Hematopoietic multipotent progenitor cell treated with erythropoietin and hydrocortisone succinate and interleukin-3 and kit ligand, for 17 days (in vitro differentiated cells): Measurements from ENCODE around the gene ANTXRL.
"Not testable (repeated sequence)": the region's sequence is repeated elsewhere in the genome, so short reads cannot be mapped to it uniquely, and the experiment has no call there.

Experiments
- DNase-seq: peaks from one replicate; pipeline ENCODE4 v3.0.0-alpha.2; 2015; ENCODE audit warnings: low spot score

ANTXRL gene

DNA sequence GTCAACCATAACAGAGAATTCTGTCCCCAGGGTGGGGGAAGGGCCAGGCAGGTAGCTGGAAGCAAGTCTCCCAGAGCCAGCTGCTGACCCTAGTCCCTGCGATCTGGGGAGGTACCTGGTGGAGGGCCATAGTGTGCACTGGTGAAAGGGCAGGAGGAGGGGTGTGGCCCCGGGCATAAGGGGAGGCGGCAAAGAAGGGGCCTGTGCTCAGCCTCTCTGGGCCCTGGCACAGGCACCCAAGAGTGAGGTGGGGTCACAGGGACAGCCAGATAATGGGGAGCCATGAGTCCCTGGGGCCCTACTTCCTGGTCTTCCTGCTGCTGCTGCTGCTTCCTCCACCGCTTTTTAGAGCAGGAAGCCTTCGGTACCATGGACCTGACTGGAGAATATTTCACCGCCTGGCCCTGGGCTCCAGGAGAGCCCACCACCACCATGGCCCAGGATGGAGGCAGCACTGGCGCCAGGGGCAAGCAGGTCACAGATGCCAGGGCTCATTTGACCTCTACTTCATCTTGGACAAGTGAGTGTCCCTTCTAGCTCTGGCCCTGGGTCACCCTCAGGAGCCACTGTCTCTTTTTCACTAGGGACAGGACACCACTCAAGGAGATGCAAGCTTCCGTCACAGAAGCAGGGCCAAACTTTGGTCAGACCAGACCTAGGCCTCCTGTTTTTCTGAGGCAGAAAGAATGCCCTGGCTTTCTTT, at the start of gene ANTXRL:
TSS of gene ANTXRL (plus strand) at position 7 of the 703 bp plus-strand sequence. CDS start at position 273, 266 bp downstream.
- no peak for DNase-seq

DNA sequence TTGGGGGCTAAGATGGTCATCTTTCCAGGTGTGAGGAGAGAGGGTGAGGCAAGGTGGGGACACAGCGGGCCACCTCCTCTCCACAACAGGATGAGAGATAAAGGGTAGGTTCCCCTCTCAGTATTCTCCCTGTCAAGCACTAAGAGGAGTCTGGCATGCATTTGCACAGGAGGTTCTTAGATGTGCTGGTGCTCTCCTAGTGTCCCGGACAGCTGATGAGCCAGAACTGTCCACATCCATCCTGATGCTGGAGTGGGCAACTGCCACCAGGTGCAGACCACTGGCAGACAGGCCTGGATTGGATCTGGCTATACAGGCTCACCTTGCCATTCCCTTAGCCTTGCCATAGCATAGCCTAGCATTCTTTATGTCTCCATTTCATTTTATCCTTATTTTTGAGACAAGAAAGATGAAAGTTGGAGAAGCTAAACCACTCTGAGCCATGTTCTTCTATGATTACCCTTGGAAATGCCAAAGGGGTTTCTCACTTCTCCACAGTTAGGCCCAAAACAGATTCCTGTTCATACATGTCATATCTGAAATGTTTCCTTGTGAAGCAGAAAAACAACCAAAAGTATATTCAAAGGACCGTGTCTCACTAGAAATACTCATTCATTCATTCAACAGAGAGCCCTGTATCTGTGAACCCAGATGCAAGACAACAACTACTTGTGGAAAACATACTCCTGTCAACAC, 48.8 kb upstream of the ANTXRL start:
- DNase-seq = no peak

DNA sequence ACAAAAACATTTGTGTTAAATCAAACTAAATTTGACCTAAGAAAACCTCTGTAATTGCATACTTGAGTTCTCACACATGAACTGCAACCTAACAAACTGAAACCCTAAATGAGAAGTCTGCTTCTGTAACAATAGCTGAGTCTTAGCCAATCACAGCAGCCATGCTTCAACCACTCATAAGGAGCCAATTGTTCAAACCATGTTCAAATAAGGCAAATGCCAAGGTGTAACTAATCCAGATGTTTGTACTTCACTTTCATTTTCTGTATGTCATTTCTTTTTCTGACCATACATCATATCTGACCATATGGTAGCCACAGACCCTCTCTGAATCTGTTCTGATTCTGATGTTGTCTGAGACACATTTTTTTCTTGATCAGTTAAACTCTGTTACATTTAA, 47.5 kb upstream of the ANTXRL start:
- no peak for DNase-seq

DNA sequence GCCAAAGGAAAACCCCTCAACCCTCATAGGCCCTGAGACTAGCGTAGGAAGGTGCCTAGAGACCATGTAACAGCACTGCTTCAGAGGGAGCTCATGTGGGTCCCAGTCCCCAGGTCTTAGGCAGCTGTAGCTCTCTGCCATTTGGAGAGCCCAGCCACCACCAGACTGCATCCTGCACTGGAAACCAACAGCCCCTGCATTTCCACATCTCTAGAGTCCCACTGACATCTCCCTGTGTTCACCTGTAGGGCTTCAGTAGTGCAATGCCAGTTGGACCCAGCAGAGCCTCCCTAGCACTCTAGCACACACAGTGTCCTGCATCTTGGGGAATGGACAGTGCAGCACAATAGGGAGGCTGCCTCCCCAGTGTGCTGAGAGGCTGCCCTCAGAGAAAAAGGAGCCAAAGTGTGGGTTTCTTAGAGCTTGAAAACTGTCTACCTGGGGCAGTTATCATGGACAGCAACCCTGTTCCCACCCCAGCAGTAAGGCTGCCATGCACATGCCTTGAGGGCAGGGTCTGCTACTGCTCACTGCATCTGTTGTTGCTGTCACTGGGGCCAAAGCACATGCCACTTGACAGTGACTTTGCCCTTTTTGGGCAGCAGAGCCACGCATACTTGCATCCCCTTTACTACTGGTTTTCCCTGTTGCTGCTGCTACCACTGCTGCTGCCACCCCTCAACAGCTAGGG, 46.7 kb upstream of the ANTXRL start:
- DNase-seq = no peak

DNA sequence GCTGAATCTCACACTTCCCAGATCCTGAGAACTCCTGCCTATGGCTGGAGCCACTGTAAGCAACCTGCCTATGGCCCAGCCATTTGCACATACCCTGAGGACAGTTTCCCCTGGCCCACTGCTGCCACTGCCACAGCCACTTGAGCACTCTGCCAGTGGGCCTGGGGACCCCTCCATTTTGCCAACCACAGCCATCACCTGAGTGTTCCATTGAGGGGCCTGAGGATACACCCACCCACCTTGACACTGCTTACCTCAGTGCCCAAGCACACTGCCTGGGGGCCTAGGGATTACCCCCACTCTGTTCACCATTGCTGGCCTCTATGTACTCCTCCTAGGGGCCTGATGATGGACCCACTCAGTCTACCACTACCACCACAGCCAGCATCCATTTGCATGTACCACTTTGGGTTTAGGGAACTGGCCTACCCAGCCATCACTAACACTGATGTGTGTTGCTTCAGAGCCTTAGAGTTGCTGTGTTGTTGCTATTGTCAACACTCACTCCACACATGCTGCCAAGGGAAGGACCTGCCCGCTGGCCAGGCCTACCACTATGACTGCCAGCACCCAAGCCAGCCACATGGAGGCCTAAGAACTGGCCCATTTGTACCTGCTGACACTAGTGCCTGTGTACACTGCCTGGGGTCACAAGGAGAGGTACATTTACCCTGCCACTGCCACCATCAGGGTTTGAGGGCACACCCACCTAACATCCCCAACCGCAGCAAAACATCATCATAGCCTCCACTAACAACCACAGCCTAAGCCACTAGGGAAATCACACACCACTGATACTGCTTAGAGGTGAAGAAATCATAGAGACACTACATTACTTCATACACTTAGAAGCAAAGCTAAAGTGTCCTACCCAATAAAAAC, 45.9 kb upstream of the ANTXRL start:
- no peak for DNase-seq

DNA sequence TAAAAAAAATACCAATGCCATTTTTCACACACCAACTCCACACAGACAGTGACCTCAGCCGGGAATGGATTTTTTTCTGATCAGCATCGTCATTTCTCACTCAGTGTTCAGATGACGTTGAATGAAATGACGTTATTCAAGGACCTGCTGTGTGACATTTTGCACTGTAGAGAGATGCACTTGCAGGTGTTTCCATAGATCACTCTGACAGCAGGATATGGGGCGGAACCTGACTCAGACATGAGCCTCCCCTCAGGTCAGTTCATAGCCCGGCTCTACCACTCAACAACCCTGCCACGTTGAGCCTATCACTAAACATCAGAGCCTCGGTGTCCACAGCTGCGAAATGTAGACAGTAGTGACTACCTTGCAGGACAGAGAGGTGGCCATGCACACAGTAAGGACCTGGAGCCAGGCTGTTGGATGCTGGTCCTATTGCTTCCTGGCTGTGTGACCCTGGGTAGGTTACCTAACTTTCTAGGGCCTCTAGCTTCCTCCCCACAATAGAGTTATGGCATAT, 41.4 kb upstream of the ANTXRL start:
- DNase-seq = no peak

DNA sequence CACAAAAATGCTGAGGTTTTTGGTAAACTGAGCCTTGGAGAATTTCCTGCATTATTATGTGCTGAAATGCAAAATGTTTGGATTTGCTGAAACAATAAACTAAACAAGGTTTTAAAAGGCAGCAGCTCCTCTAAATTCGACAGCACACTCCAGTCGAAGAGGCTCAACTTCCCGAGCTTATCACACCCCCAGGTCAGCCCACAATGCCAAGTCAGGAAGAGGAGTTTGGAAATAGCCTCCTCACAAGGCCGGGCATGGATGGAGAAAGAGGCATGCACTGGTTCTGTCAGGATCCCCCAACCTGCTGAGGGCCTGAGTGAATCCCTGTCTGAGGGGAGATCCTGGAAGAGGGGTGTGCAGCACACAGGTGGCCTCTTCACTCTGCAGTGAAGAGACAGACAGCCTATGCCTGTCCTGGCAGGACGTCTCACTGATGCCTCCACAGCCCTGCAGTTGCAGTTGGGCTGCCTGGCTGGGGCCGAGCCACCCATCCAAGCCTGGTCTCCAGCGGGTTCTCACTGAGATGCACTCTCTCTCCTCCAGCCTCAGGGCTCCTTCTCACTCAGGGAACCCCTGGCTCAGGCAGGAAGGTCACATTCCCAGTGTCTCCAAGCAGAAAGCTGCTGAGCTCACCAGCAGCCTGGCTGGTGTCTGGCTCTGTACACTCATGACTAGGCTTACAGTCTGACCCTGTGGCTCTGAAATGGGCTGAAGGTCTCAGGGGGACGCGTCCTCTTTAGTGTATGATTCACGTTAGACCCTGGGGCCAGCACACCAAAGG, 40.2 kb upstream of the ANTXRL start:
- not testable (repeated sequence) for DNase-seq

DNA sequence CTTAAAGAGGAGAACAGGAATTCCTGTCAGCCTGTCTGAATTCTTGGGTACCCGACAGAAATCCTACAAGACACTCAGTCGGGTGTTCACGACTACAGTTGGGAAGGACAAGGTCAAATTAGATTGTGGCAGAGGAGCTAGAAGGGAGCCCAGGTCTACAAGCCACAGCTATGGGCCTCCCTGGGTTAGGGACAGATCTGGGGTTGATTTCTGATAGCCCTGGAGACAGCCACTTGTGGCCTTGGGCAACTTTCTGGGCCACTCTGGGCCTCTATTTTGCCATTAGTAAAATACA, 39.7 kb upstream of the ANTXRL start:
- DNase-seq = no peak

DNA sequence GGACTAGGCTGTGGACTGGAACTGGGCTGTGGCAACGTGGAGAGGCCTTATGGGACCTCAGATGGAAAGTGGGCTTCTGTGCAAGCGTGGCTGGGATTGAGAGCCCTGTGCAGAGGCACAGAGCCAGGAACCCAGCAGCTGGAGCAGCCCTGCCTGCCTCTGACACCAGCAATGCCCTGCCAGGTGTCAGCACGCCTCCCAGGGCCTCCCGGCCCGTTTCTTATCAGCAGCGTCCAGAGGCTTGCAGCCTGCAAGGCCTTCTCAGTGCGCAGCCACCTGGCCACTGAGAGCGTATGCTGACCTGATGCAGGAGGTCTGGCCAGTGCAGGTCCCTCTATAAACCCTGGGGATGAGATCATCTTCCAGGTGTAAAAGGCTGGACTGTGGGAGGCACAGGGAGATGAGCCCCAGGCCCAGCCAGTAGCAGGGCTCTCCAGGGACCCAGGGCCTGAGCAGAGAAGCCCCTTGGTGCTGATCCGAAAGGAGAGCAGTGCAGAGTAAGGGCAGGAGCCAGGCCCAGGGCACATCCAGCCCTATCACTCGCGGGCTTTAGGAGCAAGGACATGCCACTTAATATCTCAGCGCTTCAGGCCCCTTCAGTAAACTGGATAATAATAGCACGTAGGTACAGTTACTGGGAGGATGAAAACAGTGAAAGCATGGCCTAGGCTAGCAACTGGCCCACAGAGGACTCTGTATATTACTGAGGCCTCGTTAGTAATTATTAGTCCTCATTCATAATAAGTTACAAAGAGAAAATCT, 38.8 kb upstream of the ANTXRL start:
- DNase-seq = no peak

DNA sequence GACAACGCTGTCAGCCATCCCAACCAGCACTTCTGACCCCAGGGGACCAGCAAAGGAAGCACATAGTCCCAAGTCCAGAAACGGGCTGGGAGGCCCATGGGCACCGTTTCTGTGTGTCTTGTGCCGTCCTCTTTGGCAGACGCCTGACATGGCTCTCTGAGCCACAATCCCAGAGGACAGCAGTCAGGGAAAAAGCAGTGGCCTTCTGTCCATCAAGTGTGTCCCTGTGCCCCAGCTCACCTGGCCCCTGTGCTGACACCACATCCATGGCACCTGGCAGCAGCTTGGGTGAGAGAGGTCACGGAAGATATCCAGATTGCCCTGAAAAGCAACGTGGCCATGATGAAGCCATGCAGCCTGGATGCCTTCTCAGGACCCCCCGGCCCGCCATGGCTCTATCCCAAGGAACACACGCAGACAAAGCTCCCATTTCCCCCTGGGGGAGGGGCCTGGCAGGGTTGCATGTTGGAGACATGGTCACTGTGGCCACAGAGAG, 38.1 kb upstream of the ANTXRL start:
- no peak for DNase-seq

DNA sequence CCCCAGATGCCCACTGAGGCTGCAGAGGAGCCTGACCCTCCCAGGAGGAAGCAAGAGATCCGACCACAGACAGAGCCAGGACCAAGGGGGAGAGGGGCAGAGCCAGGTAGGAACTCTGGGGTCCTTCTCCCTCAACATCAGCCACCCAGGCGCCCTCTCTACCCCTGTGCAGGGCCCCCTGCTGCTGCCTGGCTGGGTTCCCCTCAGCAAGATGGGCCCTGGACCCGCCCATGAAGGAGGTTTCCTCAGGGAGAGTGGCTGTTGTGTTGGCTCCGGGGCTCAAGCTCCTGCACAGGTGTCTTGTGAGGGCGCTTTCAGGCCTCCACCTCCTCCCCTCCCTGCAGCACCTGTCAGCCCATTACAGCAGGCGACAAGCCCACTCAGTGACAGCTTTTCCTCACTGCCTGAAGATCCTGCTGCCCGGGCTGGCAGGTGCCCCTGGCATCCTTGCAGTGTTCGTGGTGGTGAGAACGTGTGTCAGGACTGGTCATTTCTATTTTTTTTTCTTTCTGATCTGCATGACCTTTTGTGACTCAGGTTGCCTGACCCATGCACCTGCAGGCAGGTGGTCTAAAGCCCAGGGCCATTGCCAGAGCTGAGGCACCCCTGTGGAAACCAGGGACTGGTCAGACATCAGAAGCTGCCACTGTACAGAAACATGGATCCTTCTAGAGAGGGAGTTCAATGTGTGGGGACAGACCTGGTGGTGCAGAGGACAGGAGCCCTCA, 37.0 kb upstream of the ANTXRL start:
- DNase-seq = not testable (repeated sequence)

DNA sequence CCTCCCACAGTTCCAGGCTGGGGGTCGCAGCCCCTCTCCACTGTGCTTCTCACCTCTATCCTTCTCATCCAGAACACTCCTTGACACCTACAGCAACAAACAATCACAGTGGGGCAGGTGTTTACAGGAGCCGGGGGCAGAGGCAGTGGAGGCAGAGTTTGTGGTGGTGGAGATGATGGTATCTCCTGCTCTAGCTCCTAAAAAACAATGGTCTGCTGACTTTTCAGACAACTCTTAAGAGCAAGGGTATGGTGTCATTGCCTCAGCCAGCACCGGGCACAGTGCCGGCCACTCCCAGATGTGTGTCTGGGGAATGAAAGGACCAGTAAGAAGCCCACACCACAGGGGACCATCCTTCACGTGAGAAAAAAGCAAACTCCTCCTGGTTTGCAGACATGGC, 36.3 kb upstream of the ANTXRL start:
- no peak for DNase-seq

DNA sequence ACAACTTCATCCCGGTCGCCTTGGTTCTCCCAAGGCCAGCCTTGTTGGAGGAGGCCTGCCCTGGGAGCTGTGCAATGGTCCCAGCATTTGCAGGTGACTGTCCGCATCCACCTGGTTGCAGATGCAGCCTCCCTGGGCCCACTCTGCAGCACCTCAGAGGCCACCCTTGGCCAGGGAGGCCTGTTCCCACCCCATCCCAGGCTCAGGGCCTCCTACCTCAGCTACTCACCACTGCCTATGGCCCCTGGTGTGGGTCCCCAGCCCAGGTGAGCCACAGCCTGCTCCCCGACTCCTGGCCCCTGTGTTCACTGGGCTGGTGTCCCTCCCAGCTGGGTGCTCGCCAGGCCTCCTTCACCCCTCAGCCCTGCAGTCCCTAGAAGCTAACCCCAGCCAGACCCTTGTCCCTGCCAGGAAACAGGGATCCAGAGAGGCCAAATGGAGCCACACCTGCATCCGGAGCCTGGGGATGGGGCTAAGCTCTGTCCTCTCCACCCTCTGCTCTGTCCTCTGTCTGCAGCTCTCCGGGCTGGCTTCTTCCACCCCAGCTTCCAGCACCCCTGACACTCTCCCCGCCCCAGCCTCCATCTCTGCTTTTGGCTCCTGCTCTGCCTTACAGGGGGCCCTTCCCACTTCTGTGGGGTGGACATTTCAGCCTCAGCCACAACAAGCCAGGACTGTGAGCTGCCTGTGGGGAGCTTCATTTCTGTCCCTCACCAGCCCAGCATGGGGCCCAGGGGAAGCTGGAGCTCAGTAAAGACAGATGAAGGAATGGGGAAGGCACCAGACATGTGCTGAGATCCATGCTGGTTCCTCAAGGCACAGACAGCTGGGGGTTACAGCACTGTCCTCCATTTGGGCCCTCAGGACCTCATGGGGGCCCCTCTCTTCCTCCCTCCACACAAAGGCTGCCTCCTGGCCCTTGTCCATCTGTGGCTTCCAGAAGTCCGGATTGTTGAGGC, 35.6 kb upstream of the ANTXRL start:
- no peak for DNase-seq

DNA sequence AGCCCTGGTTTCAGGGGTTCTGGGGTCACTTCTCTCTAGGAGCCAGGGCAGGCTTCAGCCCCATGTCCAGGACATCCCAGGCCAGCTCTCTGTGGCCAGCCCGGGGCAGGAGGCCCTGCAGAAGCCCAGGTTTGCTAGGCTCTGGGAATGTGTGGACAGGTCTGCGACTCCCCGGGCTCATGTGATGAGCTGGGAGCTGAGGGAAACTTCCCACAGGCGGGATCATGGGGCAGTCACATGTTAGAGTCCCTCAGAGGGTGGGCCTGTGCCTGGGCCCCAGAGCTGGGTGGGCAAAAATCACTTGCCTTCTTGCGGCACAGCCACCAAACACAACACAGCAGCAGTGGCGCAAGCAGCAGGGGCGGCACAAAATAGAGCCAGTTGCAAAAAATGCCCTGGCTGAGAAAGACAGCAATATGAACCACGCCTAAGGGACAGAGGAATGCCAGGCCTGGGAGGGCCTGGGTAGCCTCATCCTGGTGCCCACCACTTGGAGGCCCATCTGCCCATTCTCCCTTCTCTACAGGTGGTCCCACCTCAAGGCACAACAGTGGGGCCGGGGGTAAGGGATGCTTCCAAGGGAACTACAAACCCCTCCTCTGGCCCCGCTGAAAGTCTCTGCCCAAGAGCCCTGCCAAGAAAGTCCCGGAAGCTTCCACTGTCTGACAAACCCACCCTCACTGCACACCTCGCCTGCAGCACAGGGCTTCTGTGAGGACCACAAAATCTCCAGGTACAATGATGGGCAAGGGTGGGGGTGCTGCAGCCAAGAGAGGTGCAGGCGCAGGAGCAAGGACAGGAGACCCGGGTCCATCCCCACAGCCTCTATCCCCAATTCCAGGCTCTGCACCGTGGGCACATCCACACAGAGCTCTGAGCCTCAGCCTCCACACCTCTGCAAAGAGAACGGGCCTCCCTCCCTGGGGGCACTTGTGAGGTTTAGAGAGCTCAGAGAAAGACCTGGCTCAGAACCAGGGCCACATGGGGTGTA, 34.6 kb upstream of the ANTXRL start:
- no peak for DNase-seq

DNA sequence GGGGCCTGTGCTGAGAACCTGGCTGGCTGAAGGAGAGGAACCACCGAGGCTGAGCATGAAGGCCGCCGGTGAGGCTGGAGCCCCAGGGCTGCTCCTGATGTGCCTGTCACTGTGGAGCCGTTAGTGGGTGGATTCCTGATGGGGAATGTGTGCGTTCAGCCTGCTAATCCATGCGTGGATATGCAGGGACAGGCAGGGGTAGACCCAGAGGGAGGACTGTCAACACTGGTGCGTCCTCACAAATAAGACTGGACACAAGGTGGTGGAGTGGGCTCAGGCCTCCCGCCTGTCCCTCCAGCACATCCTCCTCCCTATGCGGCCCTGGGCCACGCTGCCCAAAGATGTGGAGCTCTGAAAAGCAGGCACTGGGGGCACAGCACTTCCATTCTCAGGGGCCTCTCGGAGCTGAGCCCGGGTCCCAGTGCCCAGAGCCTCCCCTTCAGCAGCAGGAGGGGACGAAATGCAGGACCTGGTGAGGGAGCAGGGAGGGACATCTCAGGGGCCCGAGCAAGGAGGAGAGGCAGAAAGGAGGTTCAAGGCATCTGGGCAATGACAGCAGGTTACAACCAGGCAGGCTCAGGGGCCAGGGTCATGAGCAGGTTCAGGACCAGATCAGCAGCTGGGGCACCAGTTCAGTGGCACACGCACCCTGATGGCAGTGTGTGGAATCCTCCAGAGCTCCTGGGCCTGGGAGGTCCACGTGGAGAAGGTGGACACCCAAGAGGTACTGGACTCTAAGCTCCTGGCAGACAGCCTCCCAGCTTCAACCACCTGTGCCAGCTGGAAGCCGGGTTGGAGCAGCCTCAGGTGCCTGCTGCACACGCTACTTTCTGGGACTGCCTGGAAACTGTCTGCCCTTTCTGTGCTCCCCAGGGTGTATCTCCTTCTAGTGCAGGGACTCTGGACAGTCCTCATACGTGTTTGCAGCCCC, 33.5 kb upstream of the ANTXRL start:
- no peak for DNase-seq

DNA sequence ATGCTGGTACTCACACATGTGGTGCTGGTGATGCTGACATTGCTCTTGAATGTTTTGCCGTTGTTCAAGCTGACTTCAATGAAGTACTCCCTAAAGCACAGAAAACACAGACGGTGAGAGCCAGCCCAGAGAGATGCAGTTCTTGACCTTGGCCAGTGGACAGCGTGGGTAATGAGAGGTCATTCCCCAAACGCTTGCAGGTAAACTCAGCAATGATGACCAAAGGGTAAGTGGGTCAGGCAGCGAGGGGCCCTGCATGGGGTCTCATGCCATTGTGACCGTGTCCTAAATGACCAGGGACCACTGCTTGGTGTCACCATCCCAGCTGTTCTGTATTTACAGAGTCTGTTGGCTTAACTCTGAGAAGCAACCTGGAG, 32.8 kb upstream of the ANTXRL start:
- DNase-seq = no peak
